ENCODE measurements around the gene OR8G5. TPM values are rescaled to one million over a fixed set of nuclear protein-coding genes. Genes with fewer than 3 reads are reported as not detected.

The OR8G5 gene
- total and polyA plus RNA-seq, 2 donors (not counting 1 experiment from before 2014, with no cell fraction given) = not detected

DNA sequence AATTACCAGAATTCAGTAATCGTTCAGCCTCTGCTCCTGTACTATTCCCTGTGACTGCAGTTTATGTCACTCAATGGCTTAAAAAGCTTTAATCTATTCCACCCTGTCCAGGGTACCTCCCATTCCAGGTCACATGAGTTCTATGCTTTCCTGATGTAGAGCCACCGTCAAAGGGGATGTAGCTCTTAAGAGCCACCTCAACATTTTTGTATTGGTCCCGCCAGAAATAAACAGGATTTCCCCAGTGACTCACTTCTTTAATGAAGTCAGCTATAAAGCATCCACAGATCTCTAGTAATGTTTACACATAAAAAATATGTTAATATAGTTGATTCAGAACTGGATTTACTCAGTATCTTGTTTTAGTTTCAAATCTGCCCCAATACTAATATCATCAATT, 58.9 kb downstream of the OR8G5 start:
- H3K27ac ChIP-seq (ENCODE audit: low read length in 2 of 2) = no peak overlapping the region
- H3K9me3 ChIP-seq (ENCODE audit: control extremely low read depth in 1 of 3, control insufficient read depth in 2 of 3, insufficient read depth in 1 of 3, low read length in 2 of 3) = no peaks in the 10 kb centered on the region
- ChIA-PET POLR2A (no interaction called here), CTCF (no interaction called here)
- H3K4me3 Mint-ChIP-seq = no peak overlapping the region
- no peaks in the 10 kb centered on the region for H3K4me1 Mint-ChIP-seq
- 52% methylated on average over 2 of the region's 3 CpGs for WGBS (ENCODE audit: insufficient coverage)
- H2AFZ ChIP-seq (ENCODE audit: insufficient read depth, low read depth, low read length, poor library complexity, severe bottlenecking) = no peak overlapping the region
- H3K4me3 ChIP-seq (ENCODE audit: control extremely low read depth in 1 of 5, extremely low read depth in 1 of 5, insufficient read depth in 1 of 5, low read depth in 2 of 5, low read length in 4 of 5) = no peak overlapping the region
- TF ChIP-seq EZH2 (IDR thresholded peaks at IDR 0.05; ENCODE audit: borderline replicate concordance, insufficient read depth, low read depth, low read length, poor library complexity, severe bottlenecking) (no peak), CTCF (IDR thresholded peaks at IDR 0.05) (no peak)
- intact Hi-C loops (cut with micrococcal nuclease) = no loop called here
- H4K20me1 ChIP-seq (ENCODE audit: control insufficient read depth, insufficient read depth, low read length, poor library complexity, severe bottlenecking) = no peaks in the 10 kb centered on the region
- H3K4me1 ChIP-seq (ENCODE audit: control insufficient read depth in 2 of 2, insufficient read depth in 2 of 2, low read length in 2 of 2) = no peaks in the 10 kb centered on the region
- no peak overlapping the region for H3K9ac ChIP-seq (ENCODE audit: low read length)
- H3K79me2 ChIP-seq (ENCODE audit: control insufficient read depth, insufficient read depth, low read length) = no peaks in the 10 kb centered on the region
- H3K9me3 Mint-ChIP-seq (ENCODE audit: insufficient read depth) = no peaks in the 10 kb centered on the region
- H3K36me3 ChIP-seq (replicated peaks in 1 of 2; ENCODE audit: control extremely low read depth in 1 of 2, control insufficient read depth in 1 of 2, extremely low read depth in 1 of 2, insufficient read depth in 2 of 2, low read length in 1 of 2) = no peaks in the 10 kb centered on the region
- H3K27me3 ChIP-seq (replicated peaks in 1 of 4; ENCODE audit: control extremely low read depth in 1 of 4, control insufficient read depth in 3 of 4, insufficient read depth in 4 of 4, low read length in 3 of 4) = peaks cover 0 to 4% (median 0%) of the 10 kb centered on the region in 4 experiments
- no peak overlapping the region for H3K4me2 ChIP-seq (replicated peaks; ENCODE audit: low read depth, low read length, poor library complexity, severe bottlenecking)
- H3K27ac Mint-ChIP-seq = no peak overlapping the region
- no peak for ATAC-seq (ENCODE audit: low read depth)
- no peak for DNase-seq
- H3K27me3 Mint-ChIP-seq = peaks cover 15% of the 10 kb centered on the region

Other genes with a start within 250 kb of the OR8G5 start
- not detected in 2 replicates for gene OR10G4, start 243.4 kb upstream of the OR8G5 start, total RNA-seq
- not detected in 2 replicates for gene OR10G4, start 243.4 kb upstream of the OR8G5 start, polyA plus RNA-seq
- gene OR10G9, start 233.4 kb upstream of the OR8G5 start, total RNA-seq = not detected in 2 replicates
- gene OR10G9, start 233.4 kb upstream of the OR8G5 start, polyA plus RNA-seq = not detected in 2 replicates
- gene OR10G8, start 229.6 kb upstream of the OR8G5 start, total RNA-seq = not detected in 2 replicates
- not detected in 2 replicates for gene OR10G8, start 229.6 kb upstream of the OR8G5 start, polyA plus RNA-seq
- gene OR10G7, start 215.1 kb upstream of the OR8G5 start, total RNA-seq = not detected in 2 replicates
- not detected in 2 replicates for gene OR10G7, start 215.1 kb upstream of the OR8G5 start, polyA plus RNA-seq
- gene VWA5A, start 140.9 kb upstream of the OR8G5 start, total RNA-seq = 4.9 and 6.2 TPM in 2 replicates
- 5.0 and 6.3 TPM in 2 replicates for gene VWA5A, start 140.9 kb upstream of the OR8G5 start, polyA plus RNA-seq
- gene OR10D3, start 73.0 kb upstream of the OR8G5 start, total RNA-seq = not detected in 2 replicates
- not detected in 2 replicates for gene OR10D3, start 73.0 kb upstream of the OR8G5 start, polyA plus RNA-seq
- gene OR8G1, start 15.3 kb upstream of the OR8G5 start, total RNA-seq = not detected in 2 replicates
- not detected in 2 replicates for gene OR8G1, start 15.3 kb upstream of the OR8G5 start, polyA plus RNA-seq
- gene OR8D1, start 57.6 kb downstream of the OR8G5 start, total RNA-seq = not detected in 2 replicates
- gene OR8D1, start 57.6 kb downstream of the OR8G5 start, polyA plus RNA-seq = 0.12 TPM in 1 of 2 replicates, not detected in the other
- gene OR8D2, start 63.8 kb downstream of the OR8G5 start, total RNA-seq = not detected in 2 replicates
- gene OR8D2, start 63.8 kb downstream of the OR8G5 start, polyA plus RNA-seq = not detected in 2 replicates
- not detected in 2 replicates for gene OR8B2, start 128.1 kb downstream of the OR8G5 start, total RNA-seq
- not detected in 2 replicates for gene OR8B2, start 128.1 kb downstream of the OR8G5 start, polyA plus RNA-seq
- gene OR8B3, start 142.6 kb downstream of the OR8G5 start, total RNA-seq = not detected in 2 replicates
- gene OR8B3, start 142.6 kb downstream of the OR8G5 start, polyA plus RNA-seq = not detected in 2 replicates
- not detected in 2 replicates for gene OR8B4, start 168.5 kb downstream of the OR8G5 start, total RNA-seq
- gene OR8B4, start 168.5 kb downstream of the OR8G5 start, polyA plus RNA-seq = not detected in 2 replicates
- gene OR8B8, start 189.3 kb downstream of the OR8G5 start, total RNA-seq = not detected in 2 replicates
- not detected in 2 replicates for gene OR8B8, start 189.3 kb downstream of the OR8G5 start, polyA plus RNA-seq

Data from B cell (primary cell).